Panc1 (cell line): ENCODE results near the gene TTC16.

Experiments used
- POLR2AphosphoS5 ChIP-seq: IDR thresholded peaks from 2 replicates; pipeline ENCODE4 v1.6.1; 2012; ENCODE audit warnings: mild to moderate bottlenecking, low read depth, low read length, moderate library complexity
- SIN3A ChIP-seq: IDR thresholded peaks from 2 replicates; pipeline ENCODE4 v1.6.1; 2012; ENCODE audit warnings: low read depth, mild to moderate bottlenecking, low read length, moderate library complexity, borderline replicate concordance; ENCODE audit not compliant: insufficient read depth
- TCF7L2 ChIP-seq: IDR thresholded peaks from 2 replicates; pipeline ENCODE4 v1.6.1; 2011; ENCODE audit warnings: mild to moderate bottlenecking, low read depth, low read length, inconsistent platforms
- TF ChIP-seq, protein P1 (sequence below): fragments of 450-650 bp; IDR thresholded peaks from 2 replicates; pipeline ENCODE4 v1.5.1; 2017; ENCODE audit warnings: mild to moderate bottlenecking
- TF ChIP-seq, protein P2 (sequence below), 2 experiments: IDR thresholded peaks; 2 replicates each; pipeline ENCODE4 v1.6.1; 2011 to 2012; ENCODE audit warnings: low read depth in 2 of 2, control low read depth in 1 of 2, low read length in 1 of 2, mild to moderate bottlenecking in 1 of 2, moderate library complexity in 1 of 2; ENCODE audit not compliant: insufficient read depth in 1 of 2

DNA sequence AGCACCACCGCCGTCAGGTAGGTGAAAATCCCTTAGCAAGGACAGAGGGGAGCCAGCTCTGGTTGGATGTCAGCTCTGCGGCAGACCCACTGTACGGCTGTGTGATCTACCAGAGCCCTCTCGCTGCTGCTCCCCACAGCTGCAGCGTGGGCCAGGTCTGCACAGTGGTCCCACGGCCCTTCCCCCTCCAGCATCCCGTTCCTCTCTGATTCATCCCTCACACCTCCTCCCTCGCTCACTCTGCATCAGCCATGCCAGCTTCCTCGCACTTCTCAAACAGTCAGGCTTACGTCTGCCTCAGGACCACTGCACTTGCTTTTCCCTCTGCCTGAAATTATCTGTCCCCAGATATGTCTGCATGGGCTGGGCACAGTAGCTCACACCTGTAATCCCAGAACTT lies 35.7 kb upstream of the TTC16 start:
- TF ChIP-seq, protein P1, sequence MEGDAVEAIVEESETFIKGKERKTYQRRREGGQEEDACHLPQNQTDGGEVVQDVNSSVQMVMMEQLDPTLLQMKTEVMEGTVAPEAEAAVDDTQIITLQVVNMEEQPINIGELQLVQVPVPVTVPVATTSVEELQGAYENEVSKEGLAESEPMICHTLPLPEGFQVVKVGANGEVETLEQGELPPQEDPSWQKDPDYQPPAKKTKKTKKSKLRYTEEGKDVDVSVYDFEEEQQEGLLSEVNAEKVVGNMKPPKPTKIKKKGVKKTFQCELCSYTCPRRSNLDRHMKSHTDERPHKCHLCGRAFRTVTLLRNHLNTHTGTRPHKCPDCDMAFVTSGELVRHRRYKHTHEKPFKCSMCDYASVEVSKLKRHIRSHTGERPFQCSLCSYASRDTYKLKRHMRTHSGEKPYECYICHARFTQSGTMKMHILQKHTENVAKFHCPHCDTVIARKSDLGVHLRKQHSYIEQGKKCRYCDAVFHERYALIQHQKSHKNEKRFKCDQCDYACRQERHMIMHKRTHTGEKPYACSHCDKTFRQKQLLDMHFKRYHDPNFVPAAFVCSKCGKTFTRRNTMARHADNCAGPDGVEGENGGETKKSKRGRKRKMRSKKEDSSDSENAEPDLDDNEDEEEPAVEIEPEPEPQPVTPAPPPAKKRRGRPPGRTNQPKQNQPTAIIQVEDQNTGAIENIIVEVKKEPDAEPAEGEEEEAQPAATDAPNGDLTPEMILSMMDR = no peak
- TF ChIP-seq, protein P2, sequence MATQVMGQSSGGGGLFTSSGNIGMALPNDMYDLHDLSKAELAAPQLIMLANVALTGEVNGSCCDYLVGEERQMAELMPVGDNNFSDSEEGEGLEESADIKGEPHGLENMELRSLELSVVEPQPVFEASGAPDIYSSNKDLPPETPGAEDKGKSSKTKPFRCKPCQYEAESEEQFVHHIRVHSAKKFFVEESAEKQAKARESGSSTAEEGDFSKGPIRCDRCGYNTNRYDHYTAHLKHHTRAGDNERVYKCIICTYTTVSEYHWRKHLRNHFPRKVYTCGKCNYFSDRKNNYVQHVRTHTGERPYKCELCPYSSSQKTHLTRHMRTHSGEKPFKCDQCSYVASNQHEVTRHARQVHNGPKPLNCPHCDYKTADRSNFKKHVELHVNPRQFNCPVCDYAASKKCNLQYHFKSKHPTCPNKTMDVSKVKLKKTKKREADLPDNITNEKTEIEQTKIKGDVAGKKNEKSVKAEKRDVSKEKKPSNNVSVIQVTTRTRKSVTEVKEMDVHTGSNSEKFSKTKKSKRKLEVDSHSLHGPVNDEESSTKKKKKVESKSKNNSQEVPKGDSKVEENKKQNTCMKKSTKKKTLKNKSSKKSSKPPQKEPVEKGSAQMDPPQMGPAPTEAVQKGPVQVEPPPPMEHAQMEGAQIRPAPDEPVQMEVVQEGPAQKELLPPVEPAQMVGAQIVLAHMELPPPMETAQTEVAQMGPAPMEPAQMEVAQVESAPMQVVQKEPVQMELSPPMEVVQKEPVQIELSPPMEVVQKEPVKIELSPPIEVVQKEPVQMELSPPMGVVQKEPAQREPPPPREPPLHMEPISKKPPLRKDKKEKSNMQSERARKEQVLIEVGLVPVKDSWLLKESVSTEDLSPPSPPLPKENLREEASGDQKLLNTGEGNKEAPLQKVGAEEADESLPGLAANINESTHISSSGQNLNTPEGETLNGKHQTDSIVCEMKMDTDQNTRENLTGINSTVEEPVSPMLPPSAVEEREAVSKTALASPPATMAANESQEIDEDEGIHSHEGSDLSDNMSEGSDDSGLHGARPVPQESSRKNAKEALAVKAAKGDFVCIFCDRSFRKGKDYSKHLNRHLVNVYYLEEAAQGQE (IDR thresholded peaks at IDR 0.05; ENCODE audit: insufficient read depth in 1 of 2, low read depth in 2 of 2, low read length in 1 of 2) = no peak
- TF ChIP-seq SIN3A (no peak), POLR2AphosphoS5 (no peak), TCF7L2 (no peak)
